Cardiac fibroblast (primary cell): ENCODE results near the gene PLPPR3.

ENCODE experiments used
- DNase-seq, 2 donors: peaks; one replicate each; pipeline versions ENCODE4 v3.0.0 to v3.0.0-alpha.2; 2010; ENCODE audit warnings: low read depth in 2 of 2
- H3K4me3 ChIP-seq, 2 donors: replicated peaks in 1 of 2; 1 replicate in 1 of 2; 2 replicates in 1 of 2; pipeline ENCODE4 v1.5.1; 2011; ENCODE audit warnings: low read depth in 2 of 2, low read length in 2 of 2, mild to moderate bottlenecking in 2 of 2, moderate library complexity in 1 of 2
- CTCF ChIP-seq: IDR thresholded peaks from one replicate; pipeline ENCODE4 v1.5.1; 2011; ENCODE audit warnings: low read depth, mild to moderate bottlenecking, low read length, inconsistent platforms

Gene PLPPR3

GRCh38 chr19:782185-782877 lies 39.4 kb downstream of the PLPPR3 start:
- DNase-seq = peak; percentile 75 to 89
- peak overlapping the region; percentile 24 to 28 for H3K4me3 ChIP-seq
- TF ChIP-seq CTCF = no peak

GRCh38 chr19:781800-782184 lies 40.0 kb downstream of the PLPPR3 start:
- DNase-seq = no peak
- no peak for TF ChIP-seq CTCF
- H3K4me3 ChIP-seq = no peak overlapping the region

- DNase-seq = no peak
- H3K4me3 ChIP-seq = no peak overlapping the region
- TF ChIP-seq CTCF = no peak
These were observed 40.8 kb downstream of the PLPPR3 start for GRCh38 chr19:780935-781334.

GRCh38 chr19:778910-779653 lies 42.7 kb downstream of the PLPPR3 start:
- no peak overlapping the region for H3K4me3 ChIP-seq
- DNase-seq = peak; percentile 96 to 97
- no peak for TF ChIP-seq CTCF

GRCh38 chr19:776549-776948 lies 45.2 kb downstream of the PLPPR3 start:
- TF ChIP-seq CTCF = no peak
- no peak overlapping the region for H3K4me3 ChIP-seq

GRCh38 chr19:772730-773436 lies 48.9 kb downstream of the PLPPR3 start:
- H3K4me3 ChIP-seq = no peak overlapping the region
- no peak for DNase-seq
- no peak for TF ChIP-seq CTCF

More at GRCh38 chr19:776549-776948, 45.2 kb downstream of the PLPPR3 start:
- DNase-seq = no peak
